HUES6 (cell line): ENCODE measurements around the gene SINHCAF.
A peak's percentile ranks its signal among the peaks of the same experiment; 100 is the strongest.

Experiments
- H3K27ac ChIP-seq: 2 replicates; pipeline ENCODE4 v1.7.0; 2013; ENCODE audit warnings: low read depth, mild to moderate bottlenecking, low read length, inconsistent platforms
- H3K27me3 ChIP-seq: 2 replicates; pipeline ENCODE4 v1.6.1; 2013; ENCODE audit warnings: low read length; ENCODE audit not compliant: control insufficient read depth, insufficient read depth
- H3K36me3 ChIP-seq: 2 replicates; pipeline ENCODE4 v1.6.1; 2013; ENCODE audit warnings: low read length; ENCODE audit not compliant: control insufficient read depth, insufficient read depth
- H3K4me1 ChIP-seq: 2 replicates; pipeline ENCODE4 v1.6.1; 2013; ENCODE audit warnings: low read length; ENCODE audit not compliant: control insufficient read depth, insufficient read depth
- H3K4me3 ChIP-seq: 2 replicates; pipeline ENCODE4 v1.5.1; 2013; ENCODE audit warnings: low read depth, low read length
- H3K9ac ChIP-seq: one replicate; pipeline ENCODE4 v1.6.1; 2013; ENCODE audit warnings: mild to moderate bottlenecking, low read length
- H3K9me3 ChIP-seq: 2 replicates; pipeline ENCODE4 v1.6.1; 2013; ENCODE audit warnings: low read depth, low read length; ENCODE audit not compliant: control insufficient read depth, insufficient read depth

The SINHCAF gene

DNA sequence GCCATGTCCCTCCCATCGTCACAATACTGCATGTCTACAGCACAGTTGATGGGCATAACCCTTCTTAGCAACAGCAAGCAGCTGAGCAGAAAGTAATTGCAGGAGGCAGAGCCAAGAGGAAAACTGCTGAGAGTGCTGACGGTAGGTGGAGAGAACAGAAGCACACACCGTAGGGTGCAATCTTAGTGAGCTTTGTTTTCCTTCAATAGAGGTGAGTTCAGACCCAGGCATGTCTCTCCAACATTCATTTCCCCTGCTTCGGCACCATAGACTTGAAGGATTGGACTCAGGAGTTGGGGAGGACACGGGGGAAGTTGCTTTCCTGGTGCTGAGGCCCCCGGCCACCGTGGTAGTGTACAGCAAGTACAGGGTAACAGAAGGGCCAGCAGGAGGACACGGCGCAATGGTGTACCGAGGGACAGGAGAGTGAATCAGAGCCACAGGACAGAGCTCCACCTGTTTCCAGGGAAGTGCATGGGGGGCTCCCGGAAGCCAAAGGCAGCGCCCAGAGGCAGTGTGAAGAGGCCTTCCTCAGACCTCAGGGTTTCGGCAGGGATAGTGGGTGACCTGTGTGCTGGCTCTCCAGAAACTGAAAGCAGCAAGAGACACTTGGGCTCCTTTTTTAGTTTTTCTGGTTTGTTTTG is 36.3 kb upstream of the SINHCAF start:
- H3K9me3 ChIP-seq, result no peaks in the 10 kb centered on the region
- peak overlapping the region; percentile 59 for H3K27ac ChIP-seq
- H3K4me1 ChIP-seq, result peaks cover 29% of the 10 kb centered on the region
- no peaks in the 10 kb centered on the region for H3K27me3 ChIP-seq
- peak overlapping the region; percentile 55 for H3K9ac ChIP-seq
- peak overlapping the region; percentile 33 for H3K4me3 ChIP-seq
- no peaks in the 10 kb centered on the region for H3K36me3 ChIP-seq

DNA sequence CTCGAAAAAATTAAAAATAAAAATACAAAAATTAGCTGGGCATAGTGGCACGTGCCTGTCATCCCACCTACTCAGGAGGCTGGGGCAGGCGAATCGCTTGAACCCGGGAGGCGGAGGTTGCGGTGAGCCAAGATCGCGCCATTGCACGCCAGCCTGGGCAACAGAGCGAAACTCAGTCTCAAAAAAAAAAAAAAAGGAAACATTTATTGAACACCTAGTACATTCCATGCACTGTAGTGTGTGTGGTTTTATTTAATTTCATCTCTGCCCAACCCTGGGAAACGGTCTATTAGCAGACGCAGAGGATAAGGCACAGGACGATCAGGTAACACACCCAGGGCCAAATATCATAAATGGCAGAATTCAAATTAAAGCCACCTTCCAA is 35.8 kb upstream of the SINHCAF start:
- Histone ChIP-seq H3K27me3 (no peaks in the 10 kb centered on the region), H3K9me3 (no peaks in the 10 kb centered on the region), H3K9ac (peak overlapping the region; percentile 55), H3K4me1 (peaks cover 29% of the 10 kb centered on the region), H3K36me3 (no peaks in the 10 kb centered on the region), H3K4me3 (peak overlapping the region; percentile 33; the same call in 1 of the 2 replicates), H3K27ac (0 out of 2 replicates have a peak overlapping the region, but pooled peaks have one; percentile 59)

DNA sequence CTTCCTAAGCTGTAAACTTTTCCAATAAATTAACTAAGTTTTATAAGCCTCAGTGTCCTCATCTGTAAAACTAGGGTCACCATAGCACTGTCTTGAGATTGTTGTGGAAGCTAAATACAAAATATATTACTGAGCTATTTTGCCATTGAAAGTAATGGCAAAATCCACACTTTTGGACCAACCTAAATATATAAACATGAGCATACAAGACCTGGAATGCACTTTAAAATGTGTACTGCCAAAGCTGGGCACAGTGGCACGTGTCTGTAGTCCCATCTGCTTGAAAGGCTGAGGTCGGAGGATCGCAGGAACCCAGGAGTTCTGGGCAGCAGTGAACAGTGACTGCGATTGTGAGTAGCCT is 29.8 kb upstream of the SINHCAF start:
- Histone ChIP-seq H3K27me3 (no peaks in the 10 kb centered on the region), H3K27ac (no peak overlapping the region), H3K36me3 (no peaks in the 10 kb centered on the region), H3K4me3 (no peak overlapping the region), H3K9ac (no peak overlapping the region), H3K4me1 (peaks cover 7% of the 10 kb centered on the region), H3K9me3 (no peaks in the 10 kb centered on the region)

DNA sequence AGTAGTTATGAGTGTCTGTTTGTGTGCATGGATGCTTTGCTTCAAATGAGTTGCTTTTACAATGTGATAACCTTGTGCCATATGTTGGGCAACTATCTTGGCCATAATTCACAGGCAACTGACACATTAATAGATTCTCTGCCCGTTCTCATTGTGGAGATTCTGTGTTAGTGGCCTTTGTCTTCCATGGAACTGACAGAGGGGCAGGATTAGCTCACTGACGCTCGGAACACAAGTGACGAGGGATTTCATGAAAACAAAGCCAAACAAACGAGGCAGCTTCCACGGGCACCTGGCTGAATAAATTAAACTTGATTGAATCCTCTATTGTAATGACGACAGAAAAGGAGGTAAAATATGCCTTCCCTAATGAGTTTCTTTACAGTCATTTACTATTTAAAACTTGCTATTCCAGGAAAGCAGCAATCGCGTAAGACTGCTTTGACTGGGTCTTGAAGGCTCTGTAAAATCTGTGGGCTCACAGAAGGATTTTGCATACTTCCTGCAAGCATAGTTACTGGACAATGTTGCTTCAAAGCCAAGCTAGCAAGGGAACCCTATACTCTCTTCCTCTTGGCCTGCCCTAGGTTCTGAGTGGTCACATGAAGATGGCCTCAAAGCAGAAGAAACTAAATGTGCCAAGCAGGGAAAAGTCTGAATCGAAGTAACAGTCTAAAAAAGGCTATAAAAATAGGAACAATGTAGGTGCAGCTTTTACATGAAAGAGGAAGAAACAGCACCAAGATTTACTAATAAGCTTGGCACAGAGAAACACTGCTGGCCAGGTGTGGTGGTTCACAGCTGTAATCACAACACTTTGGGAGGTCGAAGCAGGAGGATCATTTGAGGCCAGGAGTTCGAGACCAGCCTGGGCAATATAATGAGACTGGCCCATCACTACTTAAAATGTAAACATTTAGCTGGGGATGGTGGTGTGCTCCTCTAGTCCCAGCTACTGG is 28.1 kb upstream of the SINHCAF start:
- H3K9me3 ChIP-seq, result no peaks in the 10 kb centered on the region
- H3K4me1 ChIP-seq, result peaks cover 7% of the 10 kb centered on the region
- H3K27ac ChIP-seq, result no peak overlapping the region
- H3K36me3 ChIP-seq, result no peaks in the 10 kb centered on the region
- H3K4me3 ChIP-seq, result no peak overlapping the region
- H3K9ac ChIP-seq, result no peak overlapping the region
- H3K27me3 ChIP-seq, result no peaks in the 10 kb centered on the region

DNA sequence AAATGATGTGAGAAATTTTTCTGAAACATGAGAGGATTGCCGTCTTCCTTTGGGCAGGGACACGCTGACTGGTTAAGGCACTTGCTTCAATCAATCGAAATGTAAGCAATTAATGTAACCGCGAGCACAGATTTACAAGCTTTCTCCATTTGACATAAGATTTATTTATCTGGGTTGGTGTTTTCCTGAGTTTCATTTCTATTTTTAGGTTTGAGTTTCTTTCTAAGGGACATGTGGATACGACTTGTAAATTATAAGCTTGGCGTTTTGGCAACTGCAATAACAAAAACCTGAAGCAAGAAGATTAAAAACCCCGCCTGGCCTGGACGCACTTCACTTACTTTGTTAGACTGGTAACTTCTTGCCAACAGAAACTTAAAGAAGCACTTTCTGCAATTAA is 20.3 kb upstream of the SINHCAF start:
- Histone ChIP-seq H3K36me3 (no peaks in the 10 kb centered on the region), H3K9ac (no peak overlapping the region), H3K9me3 (no peaks in the 10 kb centered on the region), H3K4me3 (no peak overlapping the region), H3K27ac (no peak overlapping the region), H3K27me3 (no peaks in the 10 kb centered on the region), H3K4me1 (peaks cover 13% of the 10 kb centered on the region)

DNA sequence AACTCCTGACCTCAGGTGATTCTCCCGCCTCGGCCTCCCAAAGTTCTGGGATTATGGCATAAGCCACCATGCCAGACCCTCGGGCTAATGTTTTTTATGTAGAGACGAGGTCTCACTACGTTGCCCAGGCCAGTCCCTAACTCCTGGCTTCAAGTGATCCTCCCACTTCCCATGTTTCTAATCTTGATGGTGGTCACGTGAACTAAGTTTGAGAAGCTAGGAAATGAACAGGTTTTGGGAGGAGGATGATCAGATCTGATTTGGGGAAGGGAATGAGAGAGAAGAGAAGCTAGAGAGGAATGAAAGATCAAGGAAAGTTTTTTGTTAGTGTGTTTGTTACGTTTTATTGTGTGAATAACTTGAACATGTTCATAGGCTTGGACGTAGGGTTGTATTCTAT is 17.2 kb upstream of the SINHCAF start:
- Histone ChIP-seq H3K4me3 (no peak overlapping the region), H3K4me1 (peaks cover 17% of the 10 kb centered on the region), H3K36me3 (no peaks in the 10 kb centered on the region), H3K9ac (no peak overlapping the region), H3K27me3 (no peaks in the 10 kb centered on the region), H3K9me3 (no peaks in the 10 kb centered on the region), H3K27ac (no peak overlapping the region)

DNA sequence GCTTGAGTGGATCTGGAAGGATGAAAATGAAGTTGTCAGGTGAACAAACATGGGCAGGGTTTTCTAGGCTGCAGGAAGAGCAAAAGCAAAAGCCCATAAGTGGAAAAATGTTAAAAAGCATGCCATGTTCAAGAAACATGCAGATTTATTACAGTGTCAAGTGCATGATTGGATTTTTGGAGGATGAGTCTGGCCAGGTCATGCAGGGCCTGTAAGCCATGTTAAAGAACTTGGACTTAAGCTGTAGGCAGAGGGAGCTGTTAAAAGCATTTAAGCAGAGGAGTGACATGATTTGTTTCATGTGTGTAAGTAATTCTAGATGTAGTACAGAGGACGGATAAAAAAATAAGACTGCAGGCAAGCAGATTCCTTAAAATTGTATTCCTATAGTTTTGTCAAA is 16.3 kb upstream of the SINHCAF start:
- H3K9ac ChIP-seq, result no peak overlapping the region
- no peak overlapping the region for H3K27ac ChIP-seq
- peaks cover 16% of the 10 kb centered on the region for H3K4me1 ChIP-seq
- no peak overlapping the region for H3K4me3 ChIP-seq
- H3K9me3 ChIP-seq, result no peaks in the 10 kb centered on the region
- H3K36me3 ChIP-seq, result no peaks in the 10 kb centered on the region
- no peaks in the 10 kb centered on the region for H3K27me3 ChIP-seq

DNA sequence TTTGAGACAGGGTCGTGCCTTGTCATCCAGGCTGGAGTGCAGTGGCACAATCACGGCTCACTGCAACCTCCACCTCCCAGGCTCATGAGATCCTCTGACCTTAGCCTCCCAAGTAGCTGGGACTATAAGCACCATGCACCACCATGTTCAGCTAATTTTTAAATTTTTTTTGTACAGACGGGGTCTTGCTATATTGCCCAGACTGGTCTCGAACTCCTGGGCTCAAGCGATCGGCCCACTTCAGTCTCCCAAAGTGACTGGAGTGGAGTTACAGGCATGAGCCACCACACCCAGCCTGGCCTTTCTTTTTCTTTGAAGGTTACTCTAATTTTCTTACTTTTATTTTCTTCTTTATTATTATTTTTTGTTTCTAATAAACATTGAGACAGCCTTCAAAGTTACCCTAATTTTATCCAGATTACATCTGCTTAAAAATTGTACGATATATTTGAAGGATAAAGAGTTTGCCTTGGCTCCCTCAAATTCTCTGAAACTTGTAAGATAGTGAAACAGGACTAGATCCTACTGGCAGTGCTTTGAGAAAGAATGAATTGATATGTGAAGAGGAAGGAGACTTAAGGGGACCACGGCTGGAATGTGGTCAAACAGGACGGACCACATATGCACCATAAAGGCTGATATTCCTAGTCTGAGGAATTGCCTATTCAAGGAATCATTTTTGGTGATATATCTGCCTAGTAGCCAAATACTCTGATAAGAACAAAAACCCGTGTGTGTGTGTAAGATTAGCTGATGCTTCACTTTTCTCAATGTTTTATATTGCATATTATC is 14.1 kb upstream of the SINHCAF start:
- H3K4me1 ChIP-seq, result peaks cover 4% of the 10 kb centered on the region
- peak overlapping the region; percentile 8; the same call in 1 of the 2 replicates for H3K27ac ChIP-seq
- H3K9ac ChIP-seq, result no peak overlapping the region
- no peaks in the 10 kb centered on the region for H3K9me3 ChIP-seq
- H3K36me3 ChIP-seq, result no peaks in the 10 kb centered on the region
- no peak overlapping the region for H3K4me3 ChIP-seq
- H3K27me3 ChIP-seq, result no peaks in the 10 kb centered on the region

DNA sequence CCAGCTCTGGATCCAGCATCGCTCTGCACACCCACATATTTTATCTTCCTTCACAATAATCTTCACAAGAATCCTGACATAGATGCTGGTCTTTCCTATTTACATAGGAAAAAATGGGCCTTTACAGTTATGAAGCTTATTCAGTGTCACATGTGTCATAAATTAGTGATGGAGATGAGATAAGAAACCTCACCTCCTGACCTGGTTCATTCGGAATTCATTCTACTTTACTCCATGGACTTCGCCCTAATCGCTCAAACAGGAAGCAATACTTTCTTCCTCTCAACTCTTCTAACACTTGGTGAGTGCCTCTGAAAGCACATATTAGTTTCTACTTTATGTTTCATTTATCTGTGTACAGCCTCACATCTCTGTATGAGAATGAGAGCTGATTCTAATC is 12.0 kb upstream of the SINHCAF start:
- Histone ChIP-seq H3K4me3 (no peak overlapping the region), H3K4me1 (peaks cover 4% of the 10 kb centered on the region), H3K36me3 (no peaks in the 10 kb centered on the region), H3K9ac (no peak overlapping the region), H3K9me3 (no peaks in the 10 kb centered on the region), H3K27me3 (no peaks in the 10 kb centered on the region), H3K27ac (no peak overlapping the region)

DNA sequence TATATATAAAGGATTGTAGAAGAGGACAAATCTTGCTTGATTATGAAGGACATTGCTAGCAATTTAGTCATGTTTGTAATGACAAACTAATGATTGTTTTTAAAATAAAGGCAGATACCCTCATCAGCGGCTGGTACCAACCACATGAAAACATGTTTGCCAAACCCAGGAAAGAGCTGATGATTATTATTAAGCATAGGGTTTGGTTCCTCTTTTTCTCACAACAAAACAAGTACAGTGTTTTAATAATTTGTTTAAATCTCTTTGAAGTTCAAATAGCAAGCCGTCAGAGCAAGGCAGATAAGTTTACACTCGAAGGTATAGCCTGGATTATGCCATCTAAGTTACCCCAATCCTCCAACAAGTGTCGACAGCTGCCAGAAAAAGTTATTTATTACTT is 5.3 kb upstream of the SINHCAF start:
- H3K9me3 ChIP-seq, result no peaks in the 10 kb centered on the region
- H3K9ac ChIP-seq, result no peak overlapping the region
- no peak overlapping the region for H3K4me3 ChIP-seq
- no peaks in the 10 kb centered on the region for H3K27me3 ChIP-seq
- no peaks in the 10 kb centered on the region for H3K36me3 ChIP-seq
- peaks cover 9% of the 10 kb centered on the region for H3K4me1 ChIP-seq
- H3K27ac ChIP-seq, result no peak overlapping the region
